HEK293T (cell line): ENCODE data around the gene SLC25A21.

Experiments used
- CTCF ChIA-PET: fragments of 350-600 bp; formaldehyde crosslinking; extraction: SDS; loops from one replicate; lab custom pipeline; 2021; ENCODE audit warnings: antibody characterized with exemption, inconsistent platforms; lab: Yijun Ruan, JAX
- POLR2A ChIA-PET: fragments of 350-600 bp; formaldehyde crosslinking; extraction: SDS; loops from one replicate; lab custom pipeline; 2020; ENCODE audit warnings: antibody characterized with exemption, inconsistent platforms; lab: Yijun Ruan, JAX
- DNase-seq: peaks from one replicate; pipeline ENCODE4 v3.0.0; 2012; ENCODE audit warnings: mixed read lengths; ENCODE audit errors: extremely low spot score
- ARNT ChIP-seq: fragments of 450-650 bp; IDR thresholded peaks from 2 replicates; pipeline ENCODE4 v1.6.1; 2017; ENCODE audit warnings: mild to moderate bottlenecking
- BHLHE40 ChIP-seq: fragments of 450-650 bp; IDR thresholded peaks from 2 replicates; pipeline ENCODE4 v1.6.1; 2016; ENCODE audit warnings: mild to moderate bottlenecking, moderate library complexity, borderline replicate concordance
- CTBP1 ChIP-seq: fragments of 450-650 bp; IDR thresholded peaks from 2 replicates; pipeline ENCODE4 v1.6.1; 2016; ENCODE audit warnings: borderline replicate concordance
- ELF4 ChIP-seq: fragments of 450-650 bp; IDR thresholded peaks from 2 replicates; pipeline ENCODE4 v1.6.1; 2017; ENCODE audit warnings: antibody characterized with exemption
- FOXA1 ChIP-seq: fragments of 450-650 bp; IDR thresholded peaks from 2 replicates; pipeline ENCODE4 v1.6.1; 2016; ENCODE audit warnings: mild to moderate bottlenecking
- FOXK2 ChIP-seq: fragments of 450-650 bp; IDR thresholded peaks from 2 replicates; pipeline ENCODE4 v1.6.1; 2016; ENCODE audit warnings: mild to moderate bottlenecking
- FOXM1 ChIP-seq: fragments of 450-650 bp; IDR thresholded peaks from 2 replicates; pipeline ENCODE4 v1.6.1; 2017; ENCODE audit warnings: mild to moderate bottlenecking, borderline replicate concordance
- HDGF ChIP-seq: fragments of 450-650 bp; IDR thresholded peaks from 2 replicates; pipeline ENCODE4 v1.6.1; 2017; ENCODE audit warnings: antibody characterized with exemption, borderline replicate concordance
- L3MBTL2 ChIP-seq: fragments of 450-650 bp; conservative IDR thresholded peaks from 2 replicates; pipeline ENCODE4 v1.6.1; 2016; ENCODE audit warnings: mild to moderate bottlenecking
- LEF1 ChIP-seq: fragments of 450-650 bp; IDR thresholded peaks from 2 replicates; pipeline ENCODE4 v1.6.1; 2017; ENCODE audit warnings: mild to moderate bottlenecking, borderline replicate concordance
- NFRKB ChIP-seq: fragments of 450-650 bp; IDR thresholded peaks from 2 replicates; pipeline ENCODE4 v1.6.1; 2016; ENCODE audit warnings: mild to moderate bottlenecking, moderate library complexity
- SP1 ChIP-seq: fragments of 450-650 bp; IDR thresholded peaks from 2 replicates; pipeline ENCODE4 v1.6.1; 2017
- SUZ12 ChIP-seq: fragments of 450-650 bp; IDR thresholded peaks from 2 replicates; pipeline ENCODE4 v1.6.1; 2016; ENCODE audit warnings: mild to moderate bottlenecking
- TARDBP ChIP-seq: fragments of 450-650 bp; IDR thresholded peaks from 2 replicates; pipeline ENCODE4 v1.6.1; 2016
- ZNF384 ChIP-seq: fragments of 450-650 bp; IDR thresholded peaks from 2 replicates; pipeline ENCODE4 v1.6.1; 2016
- TF ChIP-seq, protein P1 (sequence below): fragments of 450-650 bp; IDR thresholded peaks from 2 replicates; pipeline ENCODE4 v1.6.1; 2016

The SLC25A21 gene

DNA sequence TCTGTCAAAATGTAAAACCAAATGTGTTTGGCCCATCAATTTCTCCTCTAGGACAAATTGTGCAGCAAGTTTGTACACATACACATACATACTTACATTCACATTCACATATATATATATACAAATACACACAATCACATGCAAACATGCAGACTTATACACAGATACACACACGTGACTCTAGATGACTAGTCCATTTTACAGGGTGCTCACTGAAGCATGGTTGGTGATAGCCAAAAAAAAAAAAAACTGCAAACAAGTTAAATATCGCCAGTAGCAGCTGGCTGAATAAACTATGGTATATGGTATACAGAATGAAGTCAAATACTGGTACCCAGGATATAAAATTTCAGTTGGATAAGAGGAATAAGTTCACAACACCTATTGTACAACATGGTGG is 77.9 kb downstream of the SLC25A21 start:
- POLR2A ChIA-PET, result no interaction called here
- TF ChIP-seq LEF1 (no peak), BHLHE40 (no peak), TARDBP (no peak), ZNF384 (no peak), FOXK2 (no peak), NFRKB (no peak), CTBP1 (no peak), HDGF (no peak), FOXM1 (no peak), ELF4 (no peak), SUZ12 (no peak)
- TF ChIP-seq, protein P1, sequence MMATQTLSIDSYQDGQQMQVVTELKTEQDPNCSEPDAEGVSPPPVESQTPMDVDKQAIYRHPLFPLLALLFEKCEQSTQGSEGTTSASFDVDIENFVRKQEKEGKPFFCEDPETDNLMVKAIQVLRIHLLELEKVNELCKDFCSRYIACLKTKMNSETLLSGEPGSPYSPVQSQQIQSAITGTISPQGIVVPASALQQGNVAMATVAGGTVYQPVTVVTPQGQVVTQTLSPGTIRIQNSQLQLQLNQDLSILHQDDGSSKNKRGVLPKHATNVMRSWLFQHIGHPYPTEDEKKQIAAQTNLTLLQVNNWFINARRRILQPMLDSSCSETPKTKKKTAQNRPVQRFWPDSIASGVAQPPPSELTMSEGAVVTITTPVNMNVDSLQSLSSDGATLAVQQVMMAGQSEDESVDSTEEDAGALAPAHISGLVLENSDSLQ, result no peak
- CTCF ChIA-PET, result no interaction called here
- no peak for DNase-seq

DNA sequence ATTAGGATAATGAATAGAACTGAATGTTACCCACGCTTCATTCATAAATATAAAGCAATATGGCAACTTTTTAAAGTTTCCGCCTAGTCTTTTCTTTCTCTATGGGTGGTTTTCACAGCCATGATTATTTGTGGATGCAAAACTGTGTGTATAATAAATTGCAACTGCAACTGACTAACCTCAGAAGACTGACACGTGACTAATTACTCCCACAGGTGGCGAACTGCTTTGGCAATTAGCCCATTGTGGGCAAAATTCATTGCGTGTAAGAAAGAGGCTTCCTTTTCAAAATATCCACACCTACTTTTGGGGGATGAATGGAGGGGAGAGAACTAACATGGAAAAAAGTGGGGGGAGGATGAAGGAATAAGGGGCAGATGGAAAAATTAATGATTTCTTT is 79.0 kb downstream of the SLC25A21 start:
- TF ChIP-seq CTBP1 (no peak), SP1 (no peak), L3MBTL2 (no peak), LEF1 (no peak), FOXM1 (no peak), TARDBP (no peak), ZNF384 (no peak)
- TF ChIP-seq, protein P1, result no peak
- ChIA-PET CTCF (no interaction called here), POLR2A (no interaction called here)
- no peak for DNase-seq

DNA sequence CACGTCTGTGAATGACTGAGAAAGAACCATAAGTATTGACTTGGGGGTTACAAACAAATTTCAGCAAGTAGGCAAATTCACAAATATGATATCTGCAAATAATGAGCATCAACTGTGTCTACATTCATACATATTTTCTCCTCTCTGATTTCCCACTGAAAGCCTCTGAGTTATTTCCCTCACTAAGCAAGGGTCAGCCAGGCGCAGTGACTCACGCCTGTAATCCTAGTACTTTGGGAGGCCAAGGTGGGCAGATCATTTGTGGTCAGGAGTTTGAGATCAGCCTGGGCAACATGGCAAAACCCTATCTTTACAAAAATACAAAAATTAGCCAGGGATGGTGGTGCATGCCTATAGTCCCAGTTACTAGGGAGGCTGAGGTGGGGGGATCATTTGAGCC is 80.8 kb downstream of the SLC25A21 start:
- ChIA-PET CTCF (interaction anchor here (0.6 kb wide), 1 partner anchor 26 kb away, joined by 4 read pairs; no protein-coding TSS in a partner anchor), POLR2A (no interaction called here)

DNA sequence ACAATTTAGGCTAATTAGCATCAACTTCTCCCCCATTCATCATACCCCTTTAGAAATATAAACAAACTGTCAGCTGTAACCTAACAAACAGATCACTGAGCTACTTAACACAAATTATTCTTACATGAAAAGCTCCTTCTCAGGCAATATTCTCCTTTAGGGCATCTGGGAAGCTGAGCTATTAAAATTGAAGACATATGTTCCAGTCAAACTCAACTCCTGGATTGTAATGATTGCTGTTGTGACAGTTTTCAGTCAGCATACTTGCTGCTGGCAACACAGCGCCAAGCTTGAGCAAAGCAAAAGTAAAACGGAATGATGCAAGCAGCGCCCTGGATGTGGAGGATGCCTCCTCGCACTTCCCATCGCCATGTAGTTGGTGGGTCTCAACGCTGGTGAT is 82.4 kb downstream of the SLC25A21 start:
- CTCF ChIA-PET, result interaction anchor here (1.1 kb wide), 1 partner anchor 11 kb away, joined by 3 read pairs; no protein-coding TSS in a partner anchor

More for the DNA sequence above, 80.8 kb downstream of the SLC25A21 start:
- no peak for TF ChIP-seq FOXM1
- TF ChIP-seq SUZ12, result no peak
- no peak for TF ChIP-seq ELF4
- TF ChIP-seq NFRKB, result no peak
- TF ChIP-seq LEF1, result no peak
- DNase-seq, result no peak

DNA sequence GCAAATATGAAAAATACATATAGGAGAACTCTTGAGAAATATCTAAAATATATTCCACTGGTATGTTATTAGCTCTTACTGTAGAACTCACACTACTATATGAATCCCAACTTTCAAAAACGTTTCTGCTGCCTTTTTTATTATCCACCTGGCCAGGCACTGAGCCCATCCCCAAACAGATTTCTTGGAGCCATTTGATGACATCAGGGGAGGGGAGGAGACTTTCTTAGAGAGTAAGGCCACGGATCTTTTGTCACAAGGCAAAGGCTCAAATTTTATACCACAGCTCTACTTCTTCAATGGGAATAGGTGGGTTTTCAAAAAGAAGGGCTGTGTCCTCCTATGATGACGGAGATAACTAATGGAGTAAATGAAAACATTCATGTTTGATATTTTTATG is 83.0 kb downstream of the SLC25A21 start:
- peak; percentile 22 for DNase-seq
- TF ChIP-seq CTBP1, result no peak
- no peak for TF ChIP-seq BHLHE40
- TF ChIP-seq ELF4, result no peak
- no peak for TF ChIP-seq FOXA1
- TF ChIP-seq FOXM1, result no peak
- TF ChIP-seq SUZ12, result no peak
- TF ChIP-seq FOXK2, result no peak
- TF ChIP-seq L3MBTL2, result no peak
- no peak for TF ChIP-seq SP1
- TF ChIP-seq, protein P1, result no peak
- TF ChIP-seq HDGF, result no peak
- TF ChIP-seq ARNT, result no peak
- POLR2A ChIA-PET, result no interaction called here
- CTCF ChIA-PET, result interaction anchor here (1.1 kb wide), 1 partner anchor 12 kb away, joined by 3 read pairs; no protein-coding TSS in a partner anchor

More for the DNA sequence above, 82.4 kb downstream of the SLC25A21 start:
- no peak for TF ChIP-seq FOXA1
- no peak for TF ChIP-seq LEF1
- TF ChIP-seq NFRKB, result no peak
- TF ChIP-seq ARNT, result 0 out of 2 replicates have a peak, but pooled peaks have one; percentile 27
- no peak for TF ChIP-seq ZNF384
- no peak for TF ChIP-seq TARDBP
- 0 out of 2 replicates have a peak, but pooled peaks have one; percentile 33 for TF ChIP-seq CTBP1
- no peak for TF ChIP-seq FOXM1
- no peak for TF ChIP-seq HDGF
- TF ChIP-seq, protein P1, result peak; percentile 77
- no peak for TF ChIP-seq SUZ12
- TF ChIP-seq L3MBTL2, result no peak
- no peak for DNase-seq
- POLR2A ChIA-PET, result no interaction called here
